HFFc6 (cell line): ENCODE measurements around the gene SMIM14. TPM values are rescaled to one million over a fixed set of nuclear protein-coding genes. Genes with fewer than 3 reads are reported as not detected.
"Not testable (repeated sequence)": the region's sequence is repeated elsewhere in the genome, so short reads cannot be mapped to it uniquely, and the experiment has no call there.

ENCODE experiments used
- DNase-seq: peaks from one replicate; pipeline ENCODE4 v3.0.0-alpha.2; 2018
- H3K27ac Mint-ChIP-seq: 2 replicates; pipeline ENCODE4 v1.8.0; 2020; ENCODE audit warnings: mild to moderate bottlenecking, mixed read lengths
- H3K27me3 Mint-ChIP-seq: 2 replicates; pipeline ENCODE4 v1.8.0; 2021; ENCODE audit warnings: mild to moderate bottlenecking, moderate library complexity, mixed read lengths; ENCODE audit not compliant: insufficient read depth
- H3K36me3 Mint-ChIP-seq: 2 replicates; pipeline ENCODE4 v1.8.0; 2021; ENCODE audit warnings: low read depth, mixed read lengths
- H3K4me1 Mint-ChIP-seq: 2 replicates; pipeline ENCODE4 v1.8.0; 2020; ENCODE audit warnings: low read depth, mixed read lengths
- H3K4me3 Mint-ChIP-seq: 2 replicates; pipeline ENCODE4 v1.8.0; 2020; ENCODE audit warnings: mild to moderate bottlenecking, moderate library complexity, mixed read lengths
- H3K9me3 Mint-ChIP-seq: 2 replicates; pipeline ENCODE4 v1.8.0; 2020; ENCODE audit warnings: mild to moderate bottlenecking, mixed read lengths
- CTCF ChIP-seq: fragments of 200-600 bp; sonication (generic); IDR thresholded peaks from 2 replicates; pipeline ENCODE4 v1.5.0; 2021; ENCODE audit warnings: antibody characterized with exemption, mild to moderate bottlenecking
- total RNA-seq, 6 experiments: library from RNA; stranded (reverse); fragmentation: NEBNext Ultra II Directional; extraction: Animal tissue kit (Norgen Biotek cat#: 25700); gene quantifications; 2 replicates in 1 of 6; 3 replicates in 5 of 6; pipeline ENCODE4 v1.2.3, GENCODE V29; 2021

SMIM14 gene
- total RNA-seq, 6 experiments from 2014 or later: 26.6 to 35.0 (median 29.2) TPM

- Mint-ChIP-seq H3K27me3 (no peaks in the 10 kb centered on the region), H3K4me1 (peaks cover 8% of the 10 kb centered on the region), H3K36me3 (peaks cover 25% of the 10 kb centered on the region), H3K4me3 (no peak overlapping the region), H3K27ac (no peak overlapping the region), H3K9me3 (no peaks in the 10 kb centered on the region)
- no peak for TF ChIP-seq CTCF
- no peak for DNase-seq
Observed at GRCh38 chr4:39510348-39510929, 128.2 kb downstream of the SMIM14 start.

GRCh38 chr4:39505581-39505980 is 133.1 kb downstream of the SMIM14 start:
- H3K4me3 Mint-ChIP-seq: no peak overlapping the region
- H3K27ac Mint-ChIP-seq: peak overlapping the region; percentile 18; the same call in 1 of the 2 replicates
- DNase-seq: no peak
- H3K27me3 Mint-ChIP-seq: no peaks in the 10 kb centered on the region
- TF ChIP-seq CTCF: no peak
- peaks cover 36% of the 10 kb centered on the region for H3K36me3 Mint-ChIP-seq
- peaks cover 37% of the 10 kb centered on the region for H3K4me1 Mint-ChIP-seq
- H3K9me3 Mint-ChIP-seq: no peaks in the 10 kb centered on the region

DNA sequence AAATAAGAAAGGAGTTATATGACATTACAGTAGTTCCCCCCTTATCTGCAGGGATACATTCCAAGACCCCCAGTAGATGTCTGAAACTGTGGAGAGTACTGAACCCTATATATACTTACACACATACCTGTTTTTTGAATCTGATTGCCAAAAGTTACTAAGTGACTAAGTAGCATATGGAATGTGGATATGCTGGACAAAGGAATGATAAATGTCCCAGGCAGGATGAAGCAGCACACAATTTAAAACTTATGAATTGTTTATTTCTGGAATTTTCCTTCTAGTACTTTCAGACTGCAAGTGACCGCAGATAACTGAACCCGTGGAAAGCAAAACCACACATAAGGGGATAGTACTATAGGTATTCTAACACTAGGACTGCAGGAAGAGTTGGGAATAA is 134.1 kb downstream of the SMIM14 start:
- no peaks in the 10 kb centered on the region for H3K27me3 Mint-ChIP-seq
- no peak overlapping the region for H3K4me3 Mint-ChIP-seq
- peaks cover 37% of the 10 kb centered on the region for H3K4me1 Mint-ChIP-seq
- H3K27ac Mint-ChIP-seq: peak overlapping the region; percentile 45
- H3K36me3 Mint-ChIP-seq: peaks cover 32% of the 10 kb centered on the region
- no peak for TF ChIP-seq CTCF
- no peak for DNase-seq
- H3K9me3 Mint-ChIP-seq: no peaks in the 10 kb centered on the region

DNA sequence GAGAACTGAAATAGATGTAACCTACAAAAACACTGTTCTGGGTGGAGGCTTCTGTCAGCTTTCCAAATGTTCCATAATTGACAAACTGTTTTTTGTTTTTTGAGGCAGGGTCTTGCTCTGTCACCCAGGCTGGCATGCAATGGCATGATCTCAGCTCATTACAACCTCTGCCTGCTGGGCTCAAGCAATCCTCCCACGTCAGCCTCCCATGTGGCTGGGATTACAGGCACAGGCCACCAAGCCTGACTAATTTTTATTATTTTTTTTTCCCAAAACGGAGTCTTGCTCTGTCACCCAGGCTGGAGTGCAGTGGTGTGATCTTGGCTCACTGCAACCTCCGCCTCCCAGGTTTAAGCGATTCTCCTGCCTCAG is 136.0 kb downstream of the SMIM14 start:
- H3K4me3 Mint-ChIP-seq: 0 out of 2 replicates have a peak overlapping the region, but pooled peaks have one; percentile 29
- not testable (repeated sequence) for H3K9me3 Mint-ChIP-seq, DNase-seq, H3K27me3 Mint-ChIP-seq
- peaks cover 36% of the 10 kb centered on the region for H3K36me3 Mint-ChIP-seq
- peak overlapping the region; percentile 86 for H3K27ac Mint-ChIP-seq
- H3K4me1 Mint-ChIP-seq: peaks cover 37% of the 10 kb centered on the region

GRCh38 chr4:39502019-39502663 is 136.5 kb downstream of the SMIM14 start:
- no peak for TF ChIP-seq CTCF
- Mint-ChIP-seq H3K36me3 (peaks cover 36% of the 10 kb centered on the region), H3K9me3 (no peaks in the 10 kb centered on the region), H3K27me3 (no peaks in the 10 kb centered on the region), H3K4me1 (peaks cover 37% of the 10 kb centered on the region), H3K4me3 (peak overlapping the region; percentile 36), H3K27ac (peak overlapping the region; percentile 86)
- peak; percentile 77 for DNase-seq

DNA sequence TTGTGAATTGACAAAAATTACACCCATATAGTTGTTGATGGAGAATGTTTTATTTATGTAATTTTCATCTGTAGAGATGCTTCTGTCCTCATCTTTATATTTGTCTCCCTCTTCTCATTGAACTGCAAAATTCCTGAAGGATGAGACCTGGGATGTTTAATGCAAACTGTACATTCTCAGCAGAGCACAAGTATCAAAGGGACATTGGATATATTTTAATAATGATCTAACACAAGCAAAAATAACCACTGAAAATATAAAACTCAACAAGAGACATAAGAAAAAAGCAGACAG is 140.0 kb downstream of the SMIM14 start:
- TF ChIP-seq CTCF: no peak
- no peak for DNase-seq
- Mint-ChIP-seq H3K9me3 (no peaks in the 10 kb centered on the region), H3K4me3 (no peak overlapping the region), H3K36me3 (peaks cover 26% of the 10 kb centered on the region), H3K4me1 (peaks cover 27% of the 10 kb centered on the region), H3K27ac (no peak overlapping the region), H3K27me3 (peaks cover 2% of the 10 kb centered on the region; the same call in 1 of the 2 replicates)
